HG03521 (cell line): Measurements from ENCODE around the gene CRHR2.
"Not testable (repeated sequence)": the region's sequence is repeated elsewhere in the genome, so short reads cannot be mapped to it uniquely, and the experiment has no call there.

Experiments used
- ATAC-seq: cut with Tn5 transposase; IDR thresholded peaks from one replicate; pipeline ENCODE4 v1.9.1; 2021; ENCODE audit warnings: mild to moderate bottlenecking, moderate library complexity; ENCODE audit not compliant: unreplicated experiment

CRHR2 gene

DNA sequence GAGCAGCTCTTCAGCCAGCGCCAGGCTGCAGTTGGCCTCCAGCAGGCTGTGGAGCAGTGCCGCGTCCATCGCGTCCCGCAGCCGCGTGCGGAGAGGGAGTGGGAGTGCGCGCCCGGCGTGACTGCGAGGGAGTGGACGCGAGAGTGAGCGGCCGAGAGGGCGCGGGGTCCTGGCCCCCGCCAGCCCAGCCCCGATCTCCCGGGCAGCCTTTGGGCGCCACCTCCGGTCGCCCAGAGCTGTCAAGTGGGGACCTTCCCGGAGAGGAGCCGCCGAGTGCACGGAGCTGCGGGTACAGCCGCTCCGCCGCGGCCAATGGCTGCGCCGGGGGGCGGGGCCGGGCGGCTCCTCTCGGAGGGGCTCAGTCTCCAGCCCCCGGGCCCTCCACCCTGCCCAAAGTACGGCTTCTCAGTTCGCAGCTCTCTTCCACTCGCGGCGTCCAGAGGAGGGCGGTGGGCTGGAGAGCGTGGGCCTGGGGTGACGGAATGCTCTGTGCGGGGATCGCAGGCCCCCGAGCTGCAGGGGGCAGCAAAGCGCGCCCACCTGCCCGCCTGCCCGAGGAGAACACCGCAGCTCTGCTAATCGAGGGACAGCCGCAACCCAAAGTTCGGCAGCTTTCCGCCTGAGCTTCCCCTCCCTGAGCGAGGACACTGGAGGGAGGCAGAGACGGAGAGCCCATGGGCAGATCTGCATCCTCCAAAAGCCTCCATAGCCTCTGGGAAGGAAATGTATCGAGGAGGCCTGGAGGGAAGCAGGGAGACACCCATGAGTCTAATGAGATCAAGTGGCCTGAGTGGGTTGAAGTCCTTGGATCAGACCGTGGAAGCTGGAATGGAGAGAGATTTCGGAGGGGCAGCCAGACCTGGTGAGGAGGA is at the start of gene CRHR2:
CRHR2 (minus strand) TSS at position 245 of the 872 bp plus-strand sequence; CDS start at position 69, 176 bp downstream.
- no peak for ATAC-seq

DNA sequence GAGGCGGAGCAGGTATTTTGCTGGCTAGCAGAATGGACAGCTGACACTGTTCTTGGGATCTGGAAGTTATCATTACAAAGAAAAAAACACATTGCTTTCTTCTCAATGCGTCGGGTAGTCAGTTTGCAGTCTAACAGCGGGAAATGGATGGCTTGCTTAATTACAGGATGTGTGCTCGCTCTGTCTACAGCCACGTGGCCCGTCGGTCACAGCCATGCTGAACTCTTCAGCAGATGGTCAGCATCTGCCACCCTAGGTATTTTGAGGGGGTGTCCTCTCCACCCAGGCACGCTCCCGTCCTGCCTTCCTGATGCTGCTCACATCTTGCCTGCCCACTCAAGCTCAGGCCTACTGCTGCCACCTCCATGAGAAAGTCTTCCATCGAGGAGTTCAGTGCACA is 49.3 kb upstream of the CRHR2 start:
- no peak for ATAC-seq

DNA sequence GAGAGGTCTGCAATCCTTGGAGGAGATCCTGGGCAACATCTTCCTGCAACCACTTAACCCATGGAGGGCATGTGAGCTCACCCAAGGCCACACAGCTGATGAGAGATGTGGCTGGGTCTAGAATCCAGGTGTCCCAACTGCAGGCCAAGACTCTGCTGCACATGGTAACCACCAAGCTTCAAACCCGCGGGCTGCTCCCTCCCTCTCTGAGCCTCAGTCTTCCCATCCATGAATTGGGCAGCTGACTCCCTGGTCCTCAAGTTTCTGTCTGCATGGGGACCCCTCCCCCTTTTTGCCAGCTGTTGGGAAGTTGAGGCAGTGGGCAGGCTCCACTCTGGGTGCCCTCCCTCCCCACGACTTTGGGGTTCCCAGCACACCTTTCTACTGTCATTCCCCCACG is 48.7 kb upstream of the CRHR2 start:
- no peak for ATAC-seq

DNA sequence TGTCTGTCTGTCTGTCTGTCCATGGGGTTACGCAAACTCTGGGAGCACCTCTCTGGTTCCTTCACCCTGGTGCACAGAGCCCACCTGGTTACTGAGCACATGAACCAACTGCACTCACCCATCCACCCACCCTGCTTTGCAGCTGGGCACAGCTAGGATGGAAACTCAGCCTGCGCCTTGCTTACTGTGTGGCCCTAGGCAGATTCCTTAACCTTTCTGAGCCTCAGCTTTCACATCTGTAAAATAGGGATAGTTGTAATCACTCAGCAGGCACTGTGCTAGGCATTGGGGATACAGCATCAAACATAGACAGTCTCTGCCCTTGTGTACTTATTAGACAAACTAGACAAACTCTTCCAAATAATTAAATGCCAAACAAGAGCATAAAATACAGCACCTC is 47.8 kb upstream of the CRHR2 start:
- ATAC-seq, result no peak

DNA sequence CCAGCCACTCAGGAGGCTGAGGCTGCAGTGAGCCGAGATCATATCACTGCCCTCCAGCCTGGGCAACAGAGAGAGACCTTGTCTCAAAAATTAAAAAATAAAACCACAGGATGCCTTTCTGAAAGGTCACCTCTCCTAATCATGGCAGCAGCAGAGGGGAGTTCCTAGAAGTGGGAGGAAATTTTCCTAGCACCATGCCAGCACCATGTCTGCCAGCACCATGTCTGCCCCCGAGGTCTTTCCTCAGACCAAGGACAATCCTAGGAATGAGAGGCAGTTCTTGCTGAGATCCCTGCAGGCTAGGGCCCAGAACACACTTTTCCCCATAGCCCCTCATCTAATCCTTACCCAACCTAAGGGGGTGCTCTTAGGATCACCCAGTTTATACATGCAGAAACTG is 47.4 kb upstream of the CRHR2 start:
- ATAC-seq, result no peak

DNA sequence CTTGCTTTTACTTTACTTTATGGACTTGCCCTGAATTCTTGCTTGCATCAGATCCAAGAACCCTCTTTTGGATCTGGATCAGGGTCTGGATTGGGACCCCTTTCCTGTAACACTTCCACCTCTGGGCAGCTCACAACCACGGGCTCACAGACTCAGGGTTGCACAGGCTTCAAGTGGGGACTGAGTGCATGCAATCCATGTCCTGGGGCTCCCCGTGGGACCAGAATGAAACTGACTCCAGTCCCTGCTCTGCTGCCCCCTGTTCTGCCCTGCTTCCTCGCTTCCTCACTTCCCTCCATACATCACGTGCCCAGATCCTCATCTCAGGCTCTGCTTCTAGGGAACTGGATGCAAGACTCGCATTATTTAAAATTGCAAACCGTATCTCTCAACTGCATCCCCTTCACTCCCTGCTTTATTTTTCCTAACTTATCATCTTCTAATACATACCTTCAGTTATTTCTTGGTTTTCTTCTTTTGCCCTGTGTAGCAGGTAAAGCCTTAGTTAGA is 46.4 kb upstream of the CRHR2 start:
- ATAC-seq, result no peak

DNA sequence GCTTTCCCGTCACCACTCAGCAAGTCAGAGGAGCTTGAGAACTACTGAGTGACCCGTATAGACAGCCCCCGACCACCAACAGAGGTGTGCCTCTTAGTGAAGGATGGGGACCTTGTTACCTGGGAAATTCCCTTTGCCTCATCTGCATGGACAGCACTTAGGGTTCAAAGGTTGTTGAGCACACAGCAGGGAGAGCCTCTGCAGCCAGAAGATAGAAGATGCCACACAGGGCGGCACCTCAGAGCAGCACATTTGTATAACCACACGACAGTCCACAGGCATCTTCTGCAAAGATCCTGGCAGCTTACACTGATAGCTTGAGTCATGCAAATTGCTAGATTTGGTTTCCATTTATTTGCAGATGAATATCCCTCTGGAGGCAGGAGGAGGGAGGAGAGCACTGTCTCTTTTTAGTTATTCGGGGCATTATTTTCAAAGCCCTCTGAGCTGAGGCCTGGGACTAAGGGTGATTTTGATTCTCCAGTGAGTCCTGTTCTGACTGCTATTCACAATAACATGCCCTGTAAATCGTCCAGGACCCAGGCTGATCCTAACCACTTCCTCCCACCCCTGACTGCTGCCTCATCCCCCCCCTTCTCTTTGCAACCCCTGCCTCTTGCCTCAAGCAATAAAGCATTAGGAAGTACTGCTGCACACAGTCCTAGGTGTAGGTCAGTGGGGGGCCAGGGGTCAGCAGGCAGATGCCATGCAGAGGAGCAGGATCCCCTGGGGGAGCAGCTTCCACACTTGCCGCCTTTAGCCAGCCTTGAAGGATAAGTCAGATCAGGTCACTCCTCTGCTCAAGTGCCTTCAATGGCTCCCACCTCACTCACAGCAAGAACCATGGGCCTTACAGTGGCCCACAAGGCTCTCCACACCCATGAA is 45.0 kb upstream of the CRHR2 start:
- no peak for ATAC-seq

DNA sequence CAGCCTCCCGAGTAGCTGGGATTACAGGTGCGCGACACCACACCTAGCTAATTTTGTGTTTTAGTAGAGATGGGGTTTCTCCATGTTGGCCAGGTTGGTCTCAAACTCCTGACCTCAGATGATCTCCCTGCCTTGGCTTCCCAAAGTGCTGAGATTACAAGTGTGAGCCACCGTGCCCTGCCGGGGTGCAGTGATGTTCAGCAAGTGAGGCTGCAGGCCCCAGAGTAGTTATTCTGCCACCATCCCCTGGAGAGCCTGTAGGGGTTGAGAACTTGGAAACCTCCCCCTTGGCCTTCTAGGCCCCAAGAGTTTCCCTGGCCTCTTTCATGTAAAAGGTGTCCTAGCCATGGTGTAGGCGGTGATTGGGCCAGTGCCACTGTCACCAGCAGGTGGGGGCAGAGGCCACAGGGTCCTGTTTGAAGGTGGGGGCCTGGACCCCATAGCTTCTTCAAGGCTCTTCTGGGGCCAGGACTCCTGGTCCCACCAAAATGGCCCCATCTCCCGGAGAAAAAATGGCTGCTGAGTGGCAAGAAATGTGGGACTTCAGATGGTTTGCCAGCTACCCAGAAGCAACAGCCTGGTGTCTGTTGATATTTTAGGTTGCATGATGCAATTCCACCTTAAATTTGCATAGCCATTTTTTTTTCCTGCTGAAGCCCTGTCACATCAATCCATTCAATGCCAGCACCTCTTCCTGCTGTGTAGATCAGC is 44.2 kb upstream of the CRHR2 start:
- no peak for ATAC-seq

DNA sequence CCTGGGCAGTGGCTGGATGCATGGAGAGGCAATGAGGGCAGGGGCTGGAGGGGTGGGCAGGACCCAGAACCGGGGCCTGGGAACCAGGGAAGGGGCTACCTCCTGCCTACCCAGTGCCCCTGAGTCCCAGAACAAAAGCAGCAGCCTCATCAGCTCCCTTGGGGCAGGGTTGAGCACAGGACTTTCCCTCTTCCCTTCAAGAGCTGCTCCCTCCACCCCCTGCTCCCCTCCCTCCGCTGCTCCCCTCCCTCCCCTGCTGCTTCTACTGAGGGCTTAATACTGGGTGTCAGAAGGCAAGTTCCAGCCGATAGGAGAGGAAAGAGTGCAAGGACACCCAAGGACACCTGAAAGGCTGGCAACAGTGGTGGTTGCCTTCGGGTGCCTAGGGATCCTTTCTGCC is 41.5 kb upstream of the CRHR2 start:
- ATAC-seq, result no peak

DNA sequence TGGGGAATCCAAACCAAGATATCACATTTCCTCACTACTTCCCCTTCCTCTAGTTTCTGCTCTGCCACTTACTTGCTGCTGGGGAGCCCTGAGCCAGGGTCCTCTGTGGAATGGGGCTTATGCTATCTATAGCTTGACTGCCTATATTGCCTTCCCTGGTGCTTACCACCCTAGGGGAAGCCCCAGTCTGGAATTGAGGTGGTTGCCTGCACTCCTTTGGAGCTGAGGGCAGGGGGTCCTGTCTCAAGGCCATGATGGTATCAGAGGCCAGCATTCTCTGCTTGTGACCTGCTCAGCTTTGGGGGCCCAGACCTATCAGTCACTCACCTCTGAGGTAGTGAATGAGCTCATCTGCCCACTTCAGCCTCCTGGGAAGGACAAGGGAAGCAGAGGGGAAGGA is 40.4 kb upstream of the CRHR2 start:
- ATAC-seq, result no peak

DNA sequence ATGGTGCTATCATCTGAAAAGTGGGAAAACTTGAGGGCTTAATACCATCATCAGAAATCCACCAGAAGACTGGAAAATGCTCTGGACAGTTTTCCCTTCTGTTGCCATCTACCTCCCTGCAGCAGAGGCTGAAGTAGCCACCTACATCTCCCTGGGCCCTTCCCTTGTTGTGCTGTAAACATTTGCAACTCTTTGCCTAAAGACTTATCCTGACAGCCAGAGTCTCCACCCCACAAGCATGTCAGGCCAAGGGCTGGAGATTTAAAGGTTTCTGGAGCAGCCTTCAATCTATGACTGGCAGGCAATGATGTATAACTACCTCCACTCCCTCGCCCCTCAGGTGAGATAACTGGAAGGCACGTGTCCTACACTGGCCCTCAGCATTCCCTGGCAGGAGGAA is 39.9 kb upstream of the CRHR2 start:
- ATAC-seq, result no peak

DNA sequence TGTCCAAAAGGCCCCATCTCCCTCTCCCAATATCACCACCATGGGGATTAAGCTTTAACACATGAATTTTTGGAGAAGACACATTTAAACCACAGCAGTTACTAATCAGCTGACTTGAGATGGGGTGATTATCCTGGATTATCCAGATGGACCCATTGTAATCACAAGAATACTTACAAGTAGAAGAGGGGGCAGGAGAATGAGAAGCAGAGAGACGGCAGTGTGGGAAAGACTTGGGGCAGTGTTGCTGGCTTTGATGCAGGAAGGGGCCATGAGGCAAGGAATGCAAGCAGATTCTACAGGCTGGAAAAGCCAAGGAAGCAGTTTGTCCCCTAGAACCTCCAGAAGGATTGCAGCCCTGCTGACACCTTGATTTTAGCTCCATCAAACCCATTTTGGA is 39.0 kb upstream of the CRHR2 start:
- no peak for ATAC-seq

DNA sequence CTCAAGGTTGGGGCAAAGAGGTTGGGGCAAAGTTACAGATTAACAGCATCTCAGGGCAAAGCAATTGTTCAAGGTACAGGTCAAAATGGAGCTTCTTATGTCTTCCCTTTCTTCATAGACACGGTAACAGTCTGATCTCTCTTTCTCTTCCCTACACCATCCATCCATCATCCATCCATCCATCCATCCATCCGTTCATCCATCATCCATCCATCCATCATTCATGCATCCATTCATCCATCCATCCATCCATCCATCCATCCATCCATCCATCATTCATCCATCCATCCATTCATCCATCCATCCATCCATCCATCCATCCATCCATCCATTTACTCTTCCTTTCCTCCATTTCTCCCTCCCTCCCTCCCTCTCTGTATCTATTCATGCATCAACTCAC is 37.2 kb upstream of the CRHR2 start:
- not testable (repeated sequence) for ATAC-seq

DNA sequence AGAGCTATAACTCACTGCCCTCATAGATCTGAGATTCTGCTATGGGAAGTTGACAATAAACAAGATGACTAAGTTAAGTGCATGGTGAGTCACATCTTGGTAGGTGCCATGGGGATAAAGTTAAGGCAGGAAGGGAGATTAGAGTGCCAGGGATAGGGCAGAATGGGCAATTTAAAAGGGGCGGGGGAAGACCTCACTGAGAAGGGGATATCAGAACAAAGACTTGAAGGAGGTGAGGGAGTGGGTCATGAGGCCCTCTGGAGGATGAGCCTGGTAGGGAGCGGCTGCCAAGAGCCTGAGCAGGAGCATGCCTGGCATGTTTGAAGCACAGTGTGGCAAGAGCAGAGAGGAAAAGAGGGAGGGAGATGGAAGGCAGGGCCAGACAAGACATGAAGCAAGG is 34.9 kb upstream of the CRHR2 start:
- ATAC-seq, result no peak

DNA sequence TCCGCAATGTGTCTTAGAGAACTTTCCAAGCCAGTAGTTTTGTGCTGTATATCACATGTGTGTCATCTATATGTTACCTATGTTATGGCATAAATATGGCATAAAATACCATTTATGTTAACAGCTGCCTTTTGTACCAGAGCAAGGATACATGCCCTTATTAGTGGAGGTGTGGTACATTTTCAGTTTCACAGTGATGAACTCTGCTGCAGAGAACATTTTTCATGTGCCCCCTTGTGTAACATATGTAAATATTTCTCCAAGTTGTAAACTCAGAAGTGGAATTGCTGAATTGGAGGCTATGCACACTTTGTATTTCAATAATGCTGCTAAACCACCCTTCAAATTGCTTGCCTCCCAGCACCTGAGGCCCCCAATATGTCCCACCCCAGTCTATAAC is 31.9 kb upstream of the CRHR2 start:
- no peak for ATAC-seq

DNA sequence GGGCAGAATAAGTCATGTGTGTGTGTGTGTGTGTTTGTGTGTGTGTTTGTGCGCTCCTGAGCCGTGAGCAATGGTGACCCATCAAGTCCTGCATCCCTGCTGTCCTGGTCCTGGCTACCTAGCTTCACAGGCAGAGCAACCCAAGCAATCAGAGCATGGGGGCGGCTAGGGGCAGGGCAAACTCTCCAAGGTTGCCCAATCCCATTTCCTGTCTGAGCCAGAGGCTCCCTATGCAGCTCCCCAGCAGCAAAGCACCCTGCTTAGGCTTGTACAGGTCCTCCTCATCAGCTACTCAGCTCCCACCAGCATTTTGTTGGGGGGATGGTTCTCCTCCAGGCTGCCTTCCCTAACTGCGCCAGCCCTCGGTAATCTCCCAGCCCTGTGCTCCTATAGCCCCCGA is 31.1 kb upstream of the CRHR2 start:
- no peak for ATAC-seq

DNA sequence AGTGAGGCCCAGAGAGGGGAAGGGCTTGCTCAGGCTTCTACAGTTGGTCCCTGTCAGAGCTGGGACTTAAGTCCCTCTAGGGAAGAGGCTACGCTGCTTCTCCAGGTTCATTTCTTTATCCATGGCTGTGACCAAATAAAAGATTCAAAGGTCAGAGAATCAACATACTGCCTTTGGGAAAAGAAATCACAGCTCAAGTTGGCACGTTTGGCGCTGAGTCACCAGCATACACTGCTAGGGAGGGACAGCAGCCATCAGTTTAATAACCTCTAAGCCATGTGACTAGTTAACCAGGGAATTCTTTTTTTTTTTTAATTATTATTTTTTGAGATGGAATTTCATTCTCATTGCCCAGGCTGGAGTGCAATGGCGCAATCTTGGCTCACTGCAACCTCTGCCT is 28.4 kb upstream of the CRHR2 start:
- ATAC-seq, result no peak

DNA sequence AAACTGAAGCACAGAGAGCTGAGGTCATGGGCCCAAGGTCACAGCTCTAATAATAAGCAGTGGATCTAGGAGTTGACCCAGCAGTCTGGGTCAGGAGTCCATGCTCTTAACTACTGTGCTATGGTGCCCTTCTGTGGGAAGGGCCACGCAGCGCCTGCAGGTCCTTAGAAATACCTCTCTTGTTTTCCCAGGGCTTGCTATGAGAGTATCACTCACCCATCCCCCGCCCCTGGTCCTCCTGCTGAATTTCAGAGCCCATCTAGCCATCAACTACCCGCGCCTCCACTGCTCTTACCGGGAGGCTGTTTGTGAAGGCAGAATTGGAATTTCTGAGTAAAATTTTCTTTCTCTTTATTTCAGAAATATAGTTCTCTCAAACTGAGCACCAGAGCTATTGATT is 27.3 kb upstream of the CRHR2 start:
- ATAC-seq, result no peak

DNA sequence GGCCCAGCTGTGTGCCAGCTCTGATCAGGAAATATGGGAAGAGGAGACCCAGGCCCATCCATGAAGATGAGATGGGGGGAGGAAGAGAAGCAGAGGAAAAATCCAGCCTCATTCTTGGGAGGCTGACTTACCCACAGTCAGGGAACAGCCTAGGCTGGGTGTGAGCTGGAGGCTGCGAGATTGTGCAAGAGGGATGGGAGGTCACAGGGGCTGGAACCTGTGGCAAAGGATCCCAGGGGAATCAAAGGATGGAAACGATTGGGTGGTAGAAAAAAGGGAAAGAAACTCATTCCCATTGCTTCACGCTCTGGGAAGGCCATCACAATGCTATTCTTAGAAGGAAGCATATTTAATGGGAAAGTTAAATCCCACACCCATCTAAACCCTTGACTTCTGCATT is 26.7 kb upstream of the CRHR2 start:
- ATAC-seq, result no peak

DNA sequence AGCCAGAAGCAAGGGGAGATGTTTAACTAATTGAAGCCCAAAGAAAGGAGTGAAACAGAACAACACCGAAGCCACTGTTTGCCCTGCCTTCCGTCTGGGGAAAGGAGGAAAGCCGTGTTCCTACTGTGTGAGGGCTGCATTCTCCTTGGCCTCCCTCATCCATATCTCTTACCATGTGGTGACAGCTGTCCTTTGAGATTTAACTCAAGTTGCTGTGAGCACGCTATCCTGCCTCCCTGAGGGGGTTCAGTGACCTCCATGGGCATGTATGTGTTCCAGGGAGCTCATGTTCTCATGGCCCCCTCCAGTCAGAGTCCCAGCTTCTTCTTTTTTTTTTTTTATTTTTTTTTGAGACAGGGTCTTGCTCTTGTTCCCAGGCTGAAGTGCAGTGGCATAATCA is 26.2 kb upstream of the CRHR2 start:
- ATAC-seq, result no peak
